Neural cell (in vitro differentiated cells): ENCODE measurements around the gene GORASP2. TPM values are rescaled to one million over a fixed set of nuclear protein-coding genes. Genes with fewer than 3 reads are reported as not detected.

Experiments
- H2AFZ ChIP-seq: fragments of 200-600, 300-800 bp; sonication (generic), shearing (Covaris generic); 2 replicates; pipeline ENCODE4 v1.6.0; 2014; ENCODE audit warnings: low read depth, mild to moderate bottlenecking, antibody characterized with exemption, low read length, moderate library complexity
- H3F3A ChIP-seq: fragments of 200-600 bp; shearing (Covaris generic); 2 replicates; pipeline ENCODE4 v1.6.1; 2016; ENCODE audit warnings: mild to moderate bottlenecking, moderate library complexity, mixed read lengths, antibody characterized with exemption, low read length; ENCODE audit not compliant: insufficient read depth, poor library complexity, severe bottlenecking
- H3K27ac ChIP-seq: fragments of 200-600, 300-800 bp; sonication (generic), shearing (Covaris generic); 2 replicates; pipeline ENCODE4 v1.5.1; 2014; ENCODE audit warnings: mild to moderate bottlenecking, low read length, moderate library complexity
- H3K27me3 ChIP-seq: fragments of 300-800, 200-600 bp; sonication (generic), shearing (Covaris generic); 2 replicates; pipeline ENCODE4 v1.6.0; 2014; ENCODE audit warnings: mild to moderate bottlenecking, low read depth, low read length, moderate library complexity; ENCODE audit not compliant: insufficient read depth
- H3K36me3 ChIP-seq: fragments of 300-800, 200-600 bp; sonication (generic), shearing (Covaris generic); 2 replicates; pipeline ENCODE4 v1.5.1; 2014; ENCODE audit warnings: mild to moderate bottlenecking, antibody characterized with exemption, low read length, moderate library complexity; ENCODE audit not compliant: insufficient read depth
- H3K4me2 ChIP-seq: fragments of 300-800, 200-600 bp; sonication (generic), shearing (Covaris generic); 2 replicates; pipeline ENCODE4 v1.6.0; 2014; ENCODE audit warnings: mild to moderate bottlenecking, low read length
- H3K4me3 ChIP-seq: fragments of 300-800, 200-600 bp; sonication (generic), shearing (Covaris generic); 2 replicates; pipeline ENCODE4 v1.5.1; 2014; ENCODE audit warnings: mild to moderate bottlenecking, low read length, moderate library complexity
- H3K79me2 ChIP-seq: fragments of 200-600 bp; shearing (Covaris generic); replicated peaks from 2 replicates; pipeline ENCODE4 v1.6.0; 2014; ENCODE audit warnings: mild to moderate bottlenecking, low read length, moderate library complexity; ENCODE audit not compliant: insufficient read depth
- H3K9ac ChIP-seq: fragments of 300-800, 200-600 bp; sonication (generic), shearing (Covaris generic); 2 replicates; pipeline ENCODE4 v1.6.1; 2016; ENCODE audit warnings: mild to moderate bottlenecking, low read length, mixed read lengths
- H3K9me2 ChIP-seq: fragments of 200-600 bp; shearing (Covaris generic); 2 replicates; pipeline ENCODE4 v1.6.1; 2016; ENCODE audit warnings: mild to moderate bottlenecking, low read length, mixed read lengths; ENCODE audit not compliant: insufficient read depth
- H3K9me3 ChIP-seq: fragments of 200-600, 300-800 bp; sonication (generic), shearing (Covaris generic); 2 replicates; pipeline ENCODE4 v1.6.1; 2016; ENCODE audit warnings: mild to moderate bottlenecking, mixed run types, low read length, moderate library complexity, mixed read lengths
- H4K20me1 ChIP-seq: fragments of 200-600 bp; shearing (Covaris generic); 2 replicates; pipeline ENCODE4 v1.6.1; 2016; ENCODE audit warnings: mild to moderate bottlenecking, mixed run types; ENCODE audit not compliant: insufficient read depth
- EP300 ChIP-seq: fragments of 450-650 bp; conservative IDR thresholded peaks from 2 replicates; pipeline ENCODE4 v1.6.1; 2014; ENCODE audit warnings: antibody characterized with exemption, mild to moderate bottlenecking, moderate library complexity; ENCODE audit not compliant: poor library complexity, severe bottlenecking
- EZH2 ChIP-seq: fragments of 200-600, 300-800 bp; shearing (Covaris generic), sonication (generic); IDR thresholded peaks from 2 replicates; pipeline ENCODE4 v1.6.1; 2014; ENCODE audit warnings: antibody characterized with exemption, low read length, borderline replicate concordance, mild to moderate bottlenecking; ENCODE audit not compliant: insufficient read depth, poor library complexity, severe bottlenecking
- MXI1 ChIP-seq: fragments of 450-650 bp; conservative IDR thresholded peaks from 2 replicates; pipeline ENCODE4 v1.6.1; 2014; ENCODE audit warnings: antibody characterized with exemption, mild to moderate bottlenecking; ENCODE audit not compliant: poor library complexity, severe bottlenecking
- POLR2AphosphoS5 ChIP-seq: IDR thresholded peaks from 2 replicates; pipeline ENCODE4 v1.6.1; 2012
- RAD21 ChIP-seq: fragments of 450-650 bp; conservative IDR thresholded peaks from 2 replicates; pipeline ENCODE4 v1.6.1; 2014; ENCODE audit warnings: antibody characterized with exemption, mild to moderate bottlenecking, moderate library complexity
- SMC3 ChIP-seq: fragments of 450-650 bp; conservative IDR thresholded peaks from 2 replicates; pipeline ENCODE4 v1.6.1; 2014; ENCODE audit warnings: antibody characterized with exemption, mild to moderate bottlenecking, moderate library complexity; ENCODE audit not compliant: poor library complexity
- polyA plus RNA-seq: library from polyadenylated mRNA; depleted of rRNA; stranded (reverse); fragments of >200 nt; gene quantifications from 2 replicates; pipeline ENCODE4 v1.2.3, GENCODE V29; 2014
- TF ChIP-seq, protein P1 (sequence below): fragments of 450-650 bp; IDR thresholded peaks from 2 replicates; pipeline ENCODE4 v1.5.1; 2014; ENCODE audit warnings: antibody characterized with exemption, mild to moderate bottlenecking, moderate library complexity; ENCODE audit not compliant: poor library complexity, severe bottlenecking
- TF ChIP-seq, protein P2 (sequence below): IDR thresholded peaks from 2 replicates; pipeline ENCODE4 v1.6.1; 2012; ENCODE audit warnings: borderline replicate concordance

Gene GORASP2
- polyA plus RNA-seq, 1 donor from 2014 or later = 20.4 TPM

DNA sequence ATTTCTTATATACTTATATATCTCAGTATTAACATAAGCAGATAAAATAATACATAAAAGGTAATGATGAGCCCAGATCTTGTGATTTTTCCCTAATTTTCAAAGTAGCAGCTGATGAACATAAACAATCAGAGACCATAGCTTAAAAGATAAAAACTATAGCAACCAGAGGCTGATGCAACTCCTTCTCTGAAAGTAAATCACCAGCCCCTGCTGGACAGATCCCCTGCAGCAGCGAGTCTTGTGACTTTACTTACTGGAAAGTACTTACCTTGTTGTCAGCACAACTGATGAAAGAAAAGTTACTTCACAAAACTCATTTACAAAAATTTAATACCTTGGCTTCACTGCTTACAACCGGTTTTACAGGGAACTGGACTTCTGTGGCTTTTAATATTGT, 67.3 kb downstream of the GORASP2 start:
- H2AFZ ChIP-seq = no peak overlapping the region
- no peak overlapping the region for H3K4me3 ChIP-seq
- H4K20me1 ChIP-seq = no peaks in the 10 kb centered on the region
- H3K79me2 ChIP-seq = no peaks in the 10 kb centered on the region
- no peak overlapping the region for H3K27ac ChIP-seq
- H3F3A ChIP-seq = no peaks in the 10 kb centered on the region
- peaks cover 9% of the 10 kb centered on the region for H3K36me3 ChIP-seq
- no peaks in the 10 kb centered on the region for H3K27me3 ChIP-seq
- H3K9me2 ChIP-seq = no peaks in the 10 kb centered on the region
- H3K9me3 ChIP-seq = no peaks in the 10 kb centered on the region
- TF ChIP-seq, protein P1, sequence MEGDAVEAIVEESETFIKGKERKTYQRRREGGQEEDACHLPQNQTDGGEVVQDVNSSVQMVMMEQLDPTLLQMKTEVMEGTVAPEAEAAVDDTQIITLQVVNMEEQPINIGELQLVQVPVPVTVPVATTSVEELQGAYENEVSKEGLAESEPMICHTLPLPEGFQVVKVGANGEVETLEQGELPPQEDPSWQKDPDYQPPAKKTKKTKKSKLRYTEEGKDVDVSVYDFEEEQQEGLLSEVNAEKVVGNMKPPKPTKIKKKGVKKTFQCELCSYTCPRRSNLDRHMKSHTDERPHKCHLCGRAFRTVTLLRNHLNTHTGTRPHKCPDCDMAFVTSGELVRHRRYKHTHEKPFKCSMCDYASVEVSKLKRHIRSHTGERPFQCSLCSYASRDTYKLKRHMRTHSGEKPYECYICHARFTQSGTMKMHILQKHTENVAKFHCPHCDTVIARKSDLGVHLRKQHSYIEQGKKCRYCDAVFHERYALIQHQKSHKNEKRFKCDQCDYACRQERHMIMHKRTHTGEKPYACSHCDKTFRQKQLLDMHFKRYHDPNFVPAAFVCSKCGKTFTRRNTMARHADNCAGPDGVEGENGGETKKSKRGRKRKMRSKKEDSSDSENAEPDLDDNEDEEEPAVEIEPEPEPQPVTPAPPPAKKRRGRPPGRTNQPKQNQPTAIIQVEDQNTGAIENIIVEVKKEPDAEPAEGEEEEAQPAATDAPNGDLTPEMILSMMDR = no peak
- no peak for TF ChIP-seq POLR2AphosphoS5
- TF ChIP-seq MXI1 = no peak
- no peak for TF ChIP-seq EP300
- no peak for TF ChIP-seq EZH2
- TF ChIP-seq, protein P2, sequence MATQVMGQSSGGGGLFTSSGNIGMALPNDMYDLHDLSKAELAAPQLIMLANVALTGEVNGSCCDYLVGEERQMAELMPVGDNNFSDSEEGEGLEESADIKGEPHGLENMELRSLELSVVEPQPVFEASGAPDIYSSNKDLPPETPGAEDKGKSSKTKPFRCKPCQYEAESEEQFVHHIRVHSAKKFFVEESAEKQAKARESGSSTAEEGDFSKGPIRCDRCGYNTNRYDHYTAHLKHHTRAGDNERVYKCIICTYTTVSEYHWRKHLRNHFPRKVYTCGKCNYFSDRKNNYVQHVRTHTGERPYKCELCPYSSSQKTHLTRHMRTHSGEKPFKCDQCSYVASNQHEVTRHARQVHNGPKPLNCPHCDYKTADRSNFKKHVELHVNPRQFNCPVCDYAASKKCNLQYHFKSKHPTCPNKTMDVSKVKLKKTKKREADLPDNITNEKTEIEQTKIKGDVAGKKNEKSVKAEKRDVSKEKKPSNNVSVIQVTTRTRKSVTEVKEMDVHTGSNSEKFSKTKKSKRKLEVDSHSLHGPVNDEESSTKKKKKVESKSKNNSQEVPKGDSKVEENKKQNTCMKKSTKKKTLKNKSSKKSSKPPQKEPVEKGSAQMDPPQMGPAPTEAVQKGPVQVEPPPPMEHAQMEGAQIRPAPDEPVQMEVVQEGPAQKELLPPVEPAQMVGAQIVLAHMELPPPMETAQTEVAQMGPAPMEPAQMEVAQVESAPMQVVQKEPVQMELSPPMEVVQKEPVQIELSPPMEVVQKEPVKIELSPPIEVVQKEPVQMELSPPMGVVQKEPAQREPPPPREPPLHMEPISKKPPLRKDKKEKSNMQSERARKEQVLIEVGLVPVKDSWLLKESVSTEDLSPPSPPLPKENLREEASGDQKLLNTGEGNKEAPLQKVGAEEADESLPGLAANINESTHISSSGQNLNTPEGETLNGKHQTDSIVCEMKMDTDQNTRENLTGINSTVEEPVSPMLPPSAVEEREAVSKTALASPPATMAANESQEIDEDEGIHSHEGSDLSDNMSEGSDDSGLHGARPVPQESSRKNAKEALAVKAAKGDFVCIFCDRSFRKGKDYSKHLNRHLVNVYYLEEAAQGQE = no peak
- no peak for TF ChIP-seq RAD21
- TF ChIP-seq SMC3 = no peak
- H3K9ac ChIP-seq = no peak overlapping the region
- no peak overlapping the region for H3K4me2 ChIP-seq

DNA sequence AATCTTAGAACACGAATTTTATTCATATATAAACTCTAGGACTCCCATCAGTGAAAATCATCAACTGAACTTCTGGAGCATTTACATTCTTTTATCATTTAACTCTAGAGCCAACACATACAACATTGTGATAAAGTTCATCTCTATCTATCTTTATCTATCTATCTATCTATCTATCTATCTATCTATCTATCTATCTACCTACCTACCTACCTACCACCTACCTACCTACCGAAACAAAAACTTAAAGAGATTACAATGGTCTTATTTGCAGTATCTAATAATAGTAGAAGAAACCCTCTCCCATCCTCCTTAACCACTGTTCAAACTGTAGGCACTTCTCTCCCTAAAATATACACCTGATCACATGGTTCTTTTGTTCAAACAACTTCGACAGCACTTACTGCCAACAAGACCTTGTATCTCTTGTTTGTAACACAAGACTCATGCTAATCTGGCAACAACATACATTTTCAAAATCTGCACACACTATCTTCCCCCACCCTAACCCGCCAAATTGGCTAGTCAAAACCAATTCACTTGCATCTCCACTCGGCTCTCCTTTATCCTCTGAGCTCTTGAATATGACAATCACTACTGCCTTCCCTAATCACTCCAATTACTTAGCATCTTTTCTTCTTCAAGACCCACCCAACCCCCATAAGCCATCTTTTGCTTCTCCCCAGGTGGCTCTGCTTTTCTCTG, 69.0 kb downstream of the GORASP2 start:
- Histone ChIP-seq H2AFZ (no peak overlapping the region), H3K36me3 (peaks cover 7% of the 10 kb centered on the region), H3K79me2 (no peaks in the 10 kb centered on the region), H3K27ac (no peak overlapping the region), H3K4me3 (no peak overlapping the region), H3K27me3 (no peaks in the 10 kb centered on the region), H3K9ac (no peak overlapping the region), H4K20me1 (no peaks in the 10 kb centered on the region), H3K4me2 (peak overlapping the region; percentile 32), H3K9me2 (no peaks in the 10 kb centered on the region), H3K9me3 (no peaks in the 10 kb centered on the region), H3F3A (no peaks in the 10 kb centered on the region)
- TF ChIP-seq, protein P2 = no peak
- TF ChIP-seq SMC3 = no peak
